Stimulated activated CD8-positive, alpha-beta memory T cell treated with anti-CD3 and anti-CD28 coated beads, Interleukin-12 subunit alpha, Interleukin-12 subunit beta, amount 100 ng/mL, for 1 hour (primary cell): ENCODE data around the gene RPL13.

Experiments used
- DNase-seq: peaks from one replicate; pipeline ENCODE4 v3.0.0-alpha.2; 2020; ENCODE audit warnings: low read depth

Gene RPL13

GRCh38 chr16:89599451-89599858 lies 39.0 kb downstream of the RPL13 start:
- DNase-seq, result no peak

- no peak for DNase-seq
Measured at GRCh38 chr16:89599902-89600301, 39.4 kb downstream of the RPL13 start.

GRCh38 chr16:89600427-89600826 lies 39.9 kb downstream of the RPL13 start:
- DNase-seq, result no peak

GRCh38 chr16:89600956-89601355 lies 40.5 kb downstream of the RPL13 start:
- no peak for DNase-seq

- no peak for DNase-seq
Measured at GRCh38 chr16:89601906-89602272, 41.4 kb downstream of the RPL13 start.

- DNase-seq, result peak; percentile 41
Measured at GRCh38 chr16:89602273-89602951, 41.9 kb downstream of the RPL13 start.

- DNase-seq, result no peak
Measured at GRCh38 chr16:89602952-89603590, 42.6 kb downstream of the RPL13 start.

GRCh38 chr16:89604764-89605163 lies 44.3 kb downstream of the RPL13 start:
- DNase-seq, result no peak

- DNase-seq, result no peak
Measured at GRCh38 chr16:89605186-89605970, 44.9 kb downstream of the RPL13 start.

- DNase-seq, result no peak
Measured at GRCh38 chr16:89606006-89606405, 45.5 kb downstream of the RPL13 start.

- no peak for DNase-seq
Measured at GRCh38 chr16:89607453-89607852, 47.0 kb downstream of the RPL13 start.

GRCh38 chr16:89607937-89608740 lies 47.7 kb downstream of the RPL13 start:
- DNase-seq, result no peak

- no peak for DNase-seq
Measured at GRCh38 chr16:89610108-89610453, 49.6 kb downstream of the RPL13 start.

GRCh38 chr16:89612415-89613166 lies 52.1 kb downstream of the RPL13 start:
- no peak for DNase-seq

- DNase-seq, result no peak
Measured at GRCh38 chr16:89613231-89613953, 52.9 kb downstream of the RPL13 start, which contains the start of gene DPEP1. DPEP1 (plus strand) TSS chr16:89613642; CDS start chr16:89630411, 16,769 bp downstream.

- no peak for DNase-seq
Measured at GRCh38 chr16:89613954-89614459, 53.5 kb downstream of the RPL13 start.
